HG03520 (cell line): ENCODE measurements around the gene ANKRD17.

Experiments
- ATAC-seq: cut with Tn5 transposase; IDR thresholded peaks from one replicate; pipeline ENCODE4 v1.9.1; 2021; ENCODE audit warnings: mild to moderate bottlenecking, moderate library complexity; ENCODE audit not compliant: unreplicated experiment

Gene ANKRD17

DNA sequence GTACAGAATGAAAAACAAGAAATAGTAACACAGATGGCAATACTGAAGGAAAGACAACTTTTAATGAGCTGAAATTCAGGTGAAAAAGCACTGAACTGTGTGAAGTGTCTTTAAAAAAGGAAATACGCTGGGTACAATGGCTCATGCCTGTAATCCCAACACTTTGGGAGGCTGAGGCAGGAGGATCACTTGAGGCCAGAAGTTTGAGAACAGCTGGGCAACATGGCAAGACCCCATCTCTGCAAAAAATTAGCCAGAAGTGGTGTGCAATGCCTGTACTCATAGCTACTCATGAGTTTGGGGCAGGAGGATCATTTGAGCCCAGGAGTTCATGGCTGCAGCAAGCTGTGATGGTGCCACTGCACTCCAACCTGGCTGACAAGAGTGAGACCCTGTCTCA, 129.3 kb downstream of the ANKRD17 start:
- no peak for ATAC-seq

DNA sequence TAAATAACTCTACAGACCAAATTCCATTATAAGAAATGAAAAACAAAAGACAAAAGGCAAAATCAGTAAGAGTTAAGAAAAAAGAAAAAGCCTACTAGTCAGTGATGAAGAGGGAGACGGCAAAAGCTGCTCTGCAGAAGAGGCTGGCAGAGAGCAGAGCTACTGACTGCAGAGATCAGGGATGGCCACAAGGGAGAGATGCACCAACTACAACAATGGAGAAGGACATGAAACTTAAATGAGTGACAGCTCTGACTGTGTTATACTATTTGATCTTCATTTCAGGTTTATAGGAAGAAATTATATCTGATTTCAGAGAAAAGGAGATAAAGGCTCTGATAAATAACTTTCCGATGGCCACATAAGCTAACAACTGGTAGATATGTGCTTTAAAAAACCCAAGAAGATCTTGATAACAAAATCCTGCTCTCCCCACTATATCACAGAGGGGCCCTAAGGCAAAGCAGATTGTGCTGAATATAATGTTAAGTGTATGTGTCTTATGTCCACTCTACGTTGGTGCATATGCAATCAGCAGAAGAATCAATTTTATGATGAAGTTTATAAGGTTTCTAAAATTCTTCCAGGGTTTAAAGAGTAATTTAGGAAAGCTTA, 130.7 kb downstream of the ANKRD17 start:
- ATAC-seq = peak; percentile 68

DNA sequence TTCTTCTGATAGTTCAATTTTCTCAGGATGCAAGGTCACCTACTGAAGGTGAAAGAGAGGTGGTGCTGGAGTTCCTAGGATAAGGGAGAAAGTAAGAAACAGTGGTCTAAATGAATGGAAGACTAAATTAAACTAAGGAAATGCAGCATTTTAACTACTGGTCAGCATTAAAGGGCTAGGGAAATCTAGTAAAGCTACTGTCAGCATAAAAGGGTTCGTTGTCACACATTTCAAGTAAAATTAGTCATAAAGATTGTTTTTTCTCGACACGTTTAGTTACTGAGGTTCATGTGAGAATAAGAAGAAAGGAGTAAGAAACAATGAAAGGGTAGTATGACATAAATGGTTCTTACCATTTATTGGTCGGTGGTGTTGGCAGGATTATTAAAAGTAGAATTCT, 149.1 kb downstream of the ANKRD17 start:
- ATAC-seq = no peak

DNA sequence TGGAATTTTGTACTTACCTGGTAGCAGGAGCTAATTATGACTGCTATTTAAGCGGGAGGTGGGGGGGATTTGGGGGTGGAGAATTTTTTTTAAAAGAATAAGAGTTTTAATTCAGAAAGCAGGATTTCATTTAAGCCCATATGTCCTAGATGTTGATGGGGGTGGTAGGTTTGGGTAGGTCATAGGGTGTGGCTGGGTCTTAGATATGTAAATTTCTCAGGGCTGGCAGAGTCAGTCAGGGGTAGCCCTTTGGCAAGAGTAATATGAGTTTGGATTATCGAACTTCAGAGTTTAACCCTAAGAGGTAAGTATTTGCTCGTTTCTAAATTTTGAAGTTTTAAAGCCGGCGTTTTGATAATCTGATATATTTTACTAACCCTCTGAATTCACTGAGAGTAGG, 153.9 kb downstream of the ANKRD17 start:
- ATAC-seq = no peak

DNA sequence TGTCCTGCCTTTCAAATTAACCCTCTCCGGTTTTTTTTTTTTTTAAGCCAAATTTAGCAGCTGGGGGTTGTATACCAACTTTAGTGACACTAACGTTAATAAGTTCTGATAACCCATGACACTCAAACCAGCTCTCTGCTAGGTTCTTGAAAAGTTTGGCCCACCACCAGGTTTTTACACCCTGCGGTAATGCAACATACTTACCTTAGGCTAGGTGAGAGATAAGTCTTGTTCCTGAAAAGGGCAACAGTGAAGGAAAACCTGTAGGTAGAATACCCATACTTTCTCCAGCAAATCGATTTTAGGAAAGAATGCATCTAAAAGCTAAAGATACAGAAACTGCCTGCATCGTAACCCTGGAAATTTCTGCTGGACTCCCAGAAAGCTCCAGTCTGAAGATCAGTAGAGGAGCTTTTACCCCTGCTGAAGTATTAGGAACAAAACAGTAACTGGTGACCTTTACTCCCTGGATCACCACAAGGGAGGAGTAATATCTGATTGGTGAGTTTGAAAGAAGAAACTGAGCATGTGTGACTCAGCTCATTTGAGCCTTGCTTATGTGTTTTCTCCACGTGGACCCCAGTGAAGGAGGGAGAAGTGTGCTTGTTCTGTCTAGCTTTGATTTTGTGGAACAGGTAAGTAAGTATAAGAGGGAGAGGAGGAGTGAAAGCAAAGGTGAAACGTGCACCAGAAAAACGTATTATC, 154.6 kb downstream of the ANKRD17 start:
- ATAC-seq = no peak

DNA sequence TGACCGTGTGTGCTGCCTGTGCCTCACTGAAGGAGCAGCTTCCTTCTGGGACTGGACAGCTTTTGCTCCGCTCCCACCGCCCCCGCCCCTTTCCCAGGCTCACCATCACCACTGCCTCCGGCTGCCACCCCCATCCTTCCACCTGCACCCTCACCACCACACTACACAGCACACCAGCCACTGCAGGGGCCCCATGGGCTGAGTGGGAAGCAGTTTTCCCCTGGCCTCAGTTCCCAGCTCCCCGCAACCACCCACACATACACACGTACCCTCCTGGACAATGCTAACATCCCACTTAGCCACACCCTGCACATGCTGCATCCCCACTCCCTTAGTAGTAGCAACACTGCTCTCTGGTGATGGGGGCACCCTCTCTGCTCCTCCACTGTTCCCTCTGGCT, 159.5 kb downstream of the ANKRD17 start:
- ATAC-seq = no peak

DNA sequence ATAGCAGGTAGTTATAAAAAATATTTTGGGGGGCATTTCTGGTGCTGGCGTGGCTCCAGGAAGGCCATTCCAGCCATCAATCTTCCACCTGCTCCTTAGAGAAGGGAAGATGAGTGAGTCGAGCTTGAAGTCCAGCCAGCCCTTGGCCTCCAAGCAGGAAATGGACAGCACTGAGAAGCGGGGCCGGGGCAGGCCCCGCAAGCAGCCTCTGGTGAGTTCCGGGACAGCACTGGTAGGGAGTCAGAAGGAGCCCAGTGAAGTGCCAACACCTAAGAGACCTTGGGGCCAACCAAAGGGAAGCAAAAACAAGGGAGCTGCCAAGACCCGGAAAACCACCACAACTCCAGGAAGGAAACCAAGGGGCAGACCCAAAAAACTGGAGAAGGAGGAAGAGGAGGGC, 159.9 kb downstream of the ANKRD17 start:
- no peak for ATAC-seq

DNA sequence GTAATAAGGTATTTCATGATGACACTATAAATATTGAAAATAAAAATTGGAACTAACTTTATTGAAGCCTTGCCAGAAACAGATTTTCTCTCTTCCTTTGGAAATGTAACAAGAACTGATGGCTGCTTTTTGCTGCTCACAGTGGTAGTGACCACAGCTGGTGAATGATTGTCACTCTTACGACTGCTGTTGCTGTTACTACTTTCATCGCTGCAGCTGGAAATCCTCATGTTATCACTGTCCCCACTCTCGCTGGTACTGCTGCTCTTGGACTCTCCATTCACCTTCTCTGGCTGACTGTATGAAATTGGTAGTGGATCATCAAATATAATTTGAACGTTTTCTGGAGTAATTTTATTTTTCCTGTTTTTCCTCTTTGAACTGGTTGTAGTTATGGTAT, 160.6 kb downstream of the ANKRD17 start:
- ATAC-seq = no peak

DNA sequence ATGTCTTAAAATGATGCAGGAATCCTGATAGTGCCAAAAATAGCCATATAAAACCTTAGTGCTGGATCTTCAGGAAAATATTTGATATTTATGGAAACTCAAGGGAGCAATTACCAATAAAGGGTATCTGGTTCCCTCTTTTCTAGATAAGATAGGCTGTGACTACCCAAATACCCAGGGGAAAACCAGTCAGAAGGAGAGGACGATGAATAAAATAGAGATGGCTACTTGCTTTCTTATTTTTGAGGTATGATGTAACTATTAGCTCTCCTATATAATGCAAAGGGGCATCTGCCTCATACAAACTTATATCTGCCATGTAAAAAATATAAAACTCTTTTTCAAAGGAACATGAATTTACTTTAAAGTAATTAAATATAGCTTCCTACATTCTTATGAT, 165.7 kb downstream of the ANKRD17 start:
- ATAC-seq = no peak

DNA sequence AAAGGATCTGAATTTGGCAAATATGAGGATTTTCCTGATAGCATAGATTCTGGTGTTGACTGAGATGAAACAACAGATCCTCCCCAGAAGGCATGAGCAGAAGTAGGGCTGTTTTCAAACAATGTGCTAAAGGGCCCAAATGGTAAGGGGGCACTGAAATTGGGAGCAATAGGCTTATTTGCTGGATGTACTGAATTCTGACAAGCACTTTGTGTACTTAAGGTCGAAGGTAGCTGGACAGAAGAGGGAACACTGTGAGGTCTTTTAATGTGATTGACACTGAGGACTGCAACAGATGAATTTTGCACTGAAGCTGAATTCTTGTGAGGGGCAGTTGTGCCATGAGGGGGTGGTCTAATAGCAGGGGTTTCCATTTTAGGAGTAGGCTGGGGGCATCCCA, 167.9 kb downstream of the ANKRD17 start:
- no peak for ATAC-seq

DNA sequence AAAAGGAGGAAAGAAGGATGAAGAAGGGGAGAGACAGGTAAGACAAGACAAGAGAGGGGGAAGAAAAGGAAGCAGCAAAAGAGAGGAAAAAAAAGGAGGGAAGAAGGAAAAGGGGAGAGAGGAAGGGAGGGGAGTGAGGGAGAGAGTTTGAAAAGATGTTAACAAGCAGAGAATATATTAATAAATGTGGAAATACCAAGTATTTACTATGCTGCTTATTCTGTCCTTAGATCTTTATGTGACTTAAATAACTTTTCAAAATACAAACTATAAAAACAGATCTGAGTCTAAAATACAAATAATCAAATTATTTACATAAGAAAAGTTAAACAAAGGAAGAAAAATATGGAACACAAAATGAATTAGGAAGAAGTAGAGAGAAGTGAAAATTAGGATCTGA, 170.7 kb downstream of the ANKRD17 start:
- no peak for ATAC-seq

DNA sequence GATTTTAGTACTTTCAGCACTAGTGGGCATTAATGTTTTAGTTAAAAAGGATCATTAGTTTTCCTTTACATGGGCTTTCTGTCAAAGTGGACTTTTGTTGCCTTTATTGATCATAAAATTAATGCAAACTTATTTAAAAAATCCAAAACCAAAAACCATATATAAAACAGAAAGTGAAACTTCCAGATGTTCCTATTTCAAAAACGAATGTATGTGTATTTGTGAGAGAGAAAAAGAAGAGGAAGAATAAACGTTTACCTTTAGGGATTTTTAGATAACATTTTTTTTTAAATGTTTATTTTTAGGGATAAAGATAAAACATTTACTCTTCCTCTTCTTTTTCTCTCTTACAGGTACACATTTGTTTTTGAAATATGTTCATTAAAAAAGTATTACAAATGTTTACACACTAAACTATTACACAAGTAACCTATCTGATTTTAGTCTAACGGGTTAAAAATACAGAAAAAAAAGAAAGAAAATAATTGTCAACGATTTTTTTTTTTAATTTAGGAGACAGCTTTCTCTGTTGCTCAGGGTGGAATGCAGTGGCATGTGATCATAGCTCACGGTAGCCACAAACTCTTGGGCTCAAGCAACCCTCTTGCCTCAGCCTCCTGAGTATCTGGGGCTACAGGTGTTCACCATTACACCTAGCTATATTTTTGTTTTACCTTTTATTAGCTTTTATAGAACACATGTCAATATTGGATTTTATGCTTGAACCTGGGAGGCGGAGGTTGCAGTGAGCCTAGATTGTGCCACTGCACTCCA, 172.3 kb downstream of the ANKRD17 start:
- no peak for ATAC-seq

DNA sequence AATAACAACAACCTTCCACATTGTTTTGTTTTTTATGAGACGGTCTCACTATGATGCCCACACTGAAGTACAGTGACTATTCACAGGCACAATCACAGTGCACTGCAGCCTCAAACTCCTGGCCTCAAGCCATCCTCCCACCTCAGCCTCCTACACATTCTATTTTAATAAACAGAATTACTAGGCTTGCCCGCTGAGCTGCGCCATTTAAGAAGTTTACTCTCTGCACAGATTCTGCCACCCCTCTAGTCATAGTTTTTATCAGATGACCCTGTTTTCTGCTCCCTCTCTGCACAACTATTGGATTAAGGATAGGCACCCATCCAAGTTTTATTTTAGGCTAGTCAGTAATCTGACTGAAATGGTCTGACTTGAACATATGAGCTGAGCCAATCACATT, 177.8 kb downstream of the ANKRD17 start:
- ATAC-seq = no peak

DNA sequence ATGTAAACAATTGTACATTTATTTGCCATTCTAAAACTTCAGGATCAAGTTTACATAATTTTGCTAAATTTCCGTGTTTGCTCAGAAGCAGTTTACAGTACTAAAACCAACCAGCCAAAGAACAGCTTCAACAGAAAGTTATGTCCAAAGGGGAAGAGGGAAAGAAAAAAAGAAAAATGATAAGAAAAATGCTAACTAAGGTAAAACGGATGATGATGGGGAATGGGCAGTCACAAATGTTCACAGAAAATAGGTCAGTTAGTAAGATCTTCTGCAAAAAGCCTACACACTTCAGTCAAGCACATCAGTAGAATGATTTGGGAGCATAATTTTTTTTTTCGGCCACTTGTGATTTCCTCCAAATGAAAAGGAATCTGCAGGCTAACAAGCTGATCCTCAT, 182.8 kb downstream of the ANKRD17 start:
- ATAC-seq = no peak

DNA sequence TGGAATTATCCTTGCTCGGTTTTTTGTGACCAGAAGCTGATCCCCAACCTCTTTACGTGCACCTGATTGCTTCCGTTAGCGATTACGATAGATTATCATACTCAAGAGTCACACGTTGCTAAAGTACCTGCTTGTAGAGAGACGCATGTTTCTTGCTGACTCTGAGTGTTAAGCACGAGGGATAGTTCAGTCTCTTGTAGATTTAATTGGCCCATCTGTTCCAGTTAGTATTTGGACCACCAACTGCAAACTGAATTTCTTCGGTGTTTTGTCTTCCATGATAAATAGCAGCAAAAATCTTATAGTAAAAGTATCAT, 188.6 kb downstream of the ANKRD17 start:
- peak; percentile 9 for ATAC-seq

DNA sequence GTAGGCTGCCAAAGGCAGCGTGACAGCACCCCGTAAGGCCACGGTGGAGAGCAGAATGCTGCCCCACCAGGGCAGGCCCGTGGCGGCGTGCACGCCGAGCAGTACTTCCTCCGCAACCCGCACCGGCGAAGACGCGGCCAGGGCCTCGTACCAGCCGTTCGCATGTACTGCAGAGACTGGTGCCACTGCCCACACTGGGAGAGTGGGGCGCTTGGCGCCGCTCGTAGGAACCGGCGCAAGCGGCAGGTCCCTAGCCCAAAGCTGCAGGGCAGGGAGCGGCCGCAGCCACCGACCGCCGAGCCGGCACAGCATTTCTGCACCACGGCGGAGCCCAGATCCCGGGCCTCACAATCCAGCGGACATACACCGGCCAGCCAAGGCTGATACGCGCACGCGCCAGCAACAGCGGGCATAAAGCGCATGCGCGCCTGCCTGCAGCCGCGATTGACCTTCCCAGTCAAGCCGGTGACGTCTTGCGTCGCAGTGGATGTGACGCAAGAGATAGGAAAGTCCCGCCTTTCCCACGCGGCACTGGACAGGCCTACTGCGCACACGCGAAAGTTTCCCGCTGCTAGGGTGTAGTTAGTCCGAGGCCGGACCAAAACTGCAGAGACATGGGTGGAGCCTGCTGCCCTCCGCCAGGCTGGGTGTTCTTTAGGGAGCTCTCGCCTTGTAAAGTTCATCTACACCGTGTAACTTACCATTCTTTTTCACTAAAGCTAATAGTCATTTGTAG, 189.1 kb downstream of the ANKRD17 start, which contains the start of gene COX18:
COX18 (minus strand) TSS at position 379 of the 736 bp plus-strand sequence; CDS start at position 312, 67 bp downstream.
- peak; percentile 80 for ATAC-seq

DNA sequence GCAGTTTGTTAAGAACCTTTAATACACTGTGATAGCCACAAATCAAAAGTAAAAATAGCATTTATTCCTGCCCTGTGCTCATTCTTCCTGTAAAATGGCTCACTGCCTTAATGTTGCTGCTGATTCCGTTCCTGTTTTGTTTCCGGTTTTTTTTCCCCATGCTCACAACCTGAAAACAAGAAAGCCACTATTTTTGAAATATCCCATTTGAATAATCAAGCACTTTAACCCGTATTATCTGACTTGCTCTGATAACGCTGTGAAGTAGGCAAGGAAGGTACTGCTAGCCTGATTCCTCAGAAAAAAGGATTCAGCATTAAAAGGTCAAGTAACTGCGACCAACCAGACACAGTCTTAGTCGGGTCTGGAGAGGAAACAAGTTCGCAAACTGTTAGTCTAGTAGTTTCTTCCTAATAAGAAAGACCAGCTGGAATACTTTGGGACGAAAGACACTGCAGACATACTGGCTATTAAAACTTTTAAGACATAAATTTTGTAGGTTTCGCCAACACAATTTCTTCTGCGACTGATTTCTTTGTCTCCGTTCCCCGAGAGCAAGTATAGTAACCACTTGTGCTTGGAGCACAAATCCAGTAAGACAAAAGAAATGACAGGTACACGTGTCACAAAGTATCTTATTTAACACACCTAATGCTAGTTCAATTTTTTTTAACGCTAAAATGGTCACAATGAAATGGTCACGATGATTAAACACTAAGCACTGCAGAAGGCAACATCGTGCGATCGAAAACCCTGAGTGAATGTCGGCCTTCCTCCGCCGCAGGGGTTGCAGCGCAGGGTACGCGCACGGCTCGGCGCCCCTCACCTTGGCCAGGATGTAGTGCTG, 189.9 kb downstream of the ANKRD17 start:
- ATAC-seq = peak; percentile 1

DNA sequence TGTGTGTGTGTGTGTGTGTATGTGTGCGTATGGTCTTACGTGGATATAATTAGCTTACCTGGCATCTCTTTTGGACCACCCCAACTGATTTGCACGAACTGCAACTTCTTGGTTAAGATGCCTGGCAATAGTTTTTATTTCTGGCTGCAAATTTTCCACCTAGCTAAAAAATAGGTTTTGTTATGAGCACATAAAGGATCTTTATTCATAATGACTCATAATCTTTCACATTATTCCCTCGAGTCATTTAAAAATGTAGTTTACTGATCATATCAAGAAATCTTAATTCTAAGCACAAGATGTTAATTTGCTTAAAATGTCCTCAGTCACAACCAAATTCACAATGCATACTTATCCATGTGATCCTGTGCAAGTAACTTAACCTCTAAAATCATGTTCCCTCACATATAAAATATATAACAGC, 190.6 kb downstream of the ANKRD17 start:
- no peak for ATAC-seq

DNA sequence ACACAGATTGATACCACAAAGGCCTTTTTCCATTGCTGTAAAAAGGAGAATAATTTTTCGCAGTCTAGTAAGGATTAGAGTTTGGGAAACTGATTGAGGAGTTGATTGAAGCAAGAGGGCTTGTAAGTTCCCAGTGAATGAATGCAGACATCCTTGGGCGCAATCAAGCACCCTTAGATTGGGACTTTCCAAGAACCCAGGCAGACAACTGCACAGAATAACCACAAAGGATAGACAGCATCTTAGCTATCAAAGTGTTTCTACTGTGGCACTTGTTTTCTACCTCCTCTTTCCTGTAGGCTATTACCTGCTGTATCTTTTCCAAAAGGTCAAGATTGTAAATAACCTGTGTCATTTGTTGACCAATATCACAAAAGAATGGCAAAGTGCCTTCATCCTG, 191.7 kb downstream of the ANKRD17 start:
- ATAC-seq = no peak

DNA sequence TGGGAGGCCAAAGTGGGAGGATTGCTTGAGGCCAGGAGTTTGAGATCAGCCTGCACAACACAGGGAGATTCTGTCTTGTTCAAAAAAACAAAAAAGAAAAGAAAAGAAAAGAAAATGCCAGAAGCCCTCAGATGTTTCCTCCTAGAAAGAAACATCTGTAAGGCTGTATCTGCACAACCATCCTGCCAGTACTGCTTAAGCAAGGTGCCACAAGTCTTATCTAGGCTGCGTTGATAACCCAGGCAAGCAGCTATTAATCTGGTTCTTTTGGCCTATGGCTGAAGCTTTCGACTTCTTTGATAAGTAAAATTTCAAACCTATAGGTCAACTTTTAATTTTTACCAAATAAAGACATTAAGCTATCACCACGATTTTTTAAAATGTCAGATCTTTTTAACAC, 192.2 kb downstream of the ANKRD17 start:
- ATAC-seq = no peak

DNA sequence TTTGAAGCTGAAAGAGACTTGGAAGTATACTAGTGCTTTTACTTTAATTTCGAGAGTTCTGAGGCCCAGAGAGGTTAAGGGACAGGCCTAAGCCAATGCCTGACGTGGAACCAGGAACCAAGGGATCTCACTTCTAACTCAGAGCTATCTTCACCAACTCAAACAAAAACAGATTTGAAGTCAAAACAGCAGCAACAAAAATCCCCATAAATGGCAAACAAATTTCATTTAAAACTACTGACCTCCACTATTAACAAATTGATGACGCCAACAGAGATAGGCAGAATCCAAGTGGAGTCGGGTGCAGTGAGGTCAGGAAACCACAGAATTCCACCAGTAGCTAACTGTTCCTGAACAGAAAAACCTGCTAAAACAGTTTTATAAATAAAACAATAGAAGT, 194.1 kb downstream of the ANKRD17 start:
- ATAC-seq = no peak
